ENCODE results near the gene MMEL1. TPM values are rescaled to one million over a fixed set of nuclear protein-coding genes. Genes with fewer than 3 reads are reported as not detected.

Gene MMEL1
- total RNA-seq, 2 donors from 2014 or later: 4.6 to 13.6 TPM

DNA sequence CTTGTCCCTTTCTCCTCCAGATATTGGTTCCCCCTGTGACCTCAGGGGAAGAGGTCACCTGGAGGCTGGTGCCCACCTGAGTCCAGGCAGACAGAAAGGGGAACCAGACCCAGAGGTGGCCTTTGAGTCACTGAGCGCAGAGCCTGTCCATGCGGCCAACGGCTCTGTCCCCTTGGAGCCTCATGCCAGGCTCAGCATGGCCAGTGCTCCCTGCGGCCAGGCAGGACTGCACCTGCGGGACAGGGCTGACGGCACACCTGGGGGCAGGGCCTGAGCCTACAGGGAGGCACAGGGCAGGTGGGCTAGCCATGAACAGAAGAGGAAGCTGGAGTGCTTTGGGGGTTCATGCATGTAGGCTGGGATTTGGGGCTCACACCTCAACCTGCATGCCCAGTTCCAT lies 74.0 kb downstream of the MMEL1 start:
- Histone ChIP-seq H3K4me1 (replicated peaks) (peaks cover 20% of the 10 kb centered on the region), H3K4me3 (no peak overlapping the region), H3K36me3 (no peaks in the 10 kb centered on the region), H3K27ac (no peak overlapping the region), H3K9me3 (no peaks in the 10 kb centered on the region), H3K27me3 (replicated peaks; ENCODE audit: insufficient read depth) (no peaks in the 10 kb centered on the region)
- TF ChIP-seq POLR2AphosphoS5 (IDR thresholded peaks at IDR 0.05): no peak
- no peak for TF ChIP-seq POLR2A (IDR thresholded peaks at IDR 0.05)
- TF ChIP-seq, protein P1, sequence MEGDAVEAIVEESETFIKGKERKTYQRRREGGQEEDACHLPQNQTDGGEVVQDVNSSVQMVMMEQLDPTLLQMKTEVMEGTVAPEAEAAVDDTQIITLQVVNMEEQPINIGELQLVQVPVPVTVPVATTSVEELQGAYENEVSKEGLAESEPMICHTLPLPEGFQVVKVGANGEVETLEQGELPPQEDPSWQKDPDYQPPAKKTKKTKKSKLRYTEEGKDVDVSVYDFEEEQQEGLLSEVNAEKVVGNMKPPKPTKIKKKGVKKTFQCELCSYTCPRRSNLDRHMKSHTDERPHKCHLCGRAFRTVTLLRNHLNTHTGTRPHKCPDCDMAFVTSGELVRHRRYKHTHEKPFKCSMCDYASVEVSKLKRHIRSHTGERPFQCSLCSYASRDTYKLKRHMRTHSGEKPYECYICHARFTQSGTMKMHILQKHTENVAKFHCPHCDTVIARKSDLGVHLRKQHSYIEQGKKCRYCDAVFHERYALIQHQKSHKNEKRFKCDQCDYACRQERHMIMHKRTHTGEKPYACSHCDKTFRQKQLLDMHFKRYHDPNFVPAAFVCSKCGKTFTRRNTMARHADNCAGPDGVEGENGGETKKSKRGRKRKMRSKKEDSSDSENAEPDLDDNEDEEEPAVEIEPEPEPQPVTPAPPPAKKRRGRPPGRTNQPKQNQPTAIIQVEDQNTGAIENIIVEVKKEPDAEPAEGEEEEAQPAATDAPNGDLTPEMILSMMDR (IDR thresholded peaks at IDR 0.05): no peak
- intact Hi-C loops (cut with DNase I): no loop called here
- DNase-seq (ENCODE audit: low spot score): no peak
- 100% methylated on average over 5 of the region's 6 CpGs for WGBS

- WGBS: 96% methylated on average over 12 of the region's 12 CpGs
- Histone ChIP-seq H3K27ac (no peak overlapping the region), H3K9me3 (no peaks in the 10 kb centered on the region), H3K4me3 (no peak overlapping the region), H3K4me1 (replicated peaks) (peaks cover 20% of the 10 kb centered on the region), H3K36me3 (no peaks in the 10 kb centered on the region), H3K27me3 (replicated peaks; ENCODE audit: insufficient read depth) (no peaks in the 10 kb centered on the region)
- intact Hi-C loops (cut with DNase I): no loop called here
- TF ChIP-seq POLR2A (IDR thresholded peaks at IDR 0.05) (no peak), POLR2AphosphoS5 (IDR thresholded peaks at IDR 0.05) (no peak)
- TF ChIP-seq, protein P1 (IDR thresholded peaks at IDR 0.05): no peak
- DNase-seq (ENCODE audit: low spot score): no peak
Observed at GRCh38 chr1:2558420-2558819, 74.4 kb downstream of the MMEL1 start.

DNA sequence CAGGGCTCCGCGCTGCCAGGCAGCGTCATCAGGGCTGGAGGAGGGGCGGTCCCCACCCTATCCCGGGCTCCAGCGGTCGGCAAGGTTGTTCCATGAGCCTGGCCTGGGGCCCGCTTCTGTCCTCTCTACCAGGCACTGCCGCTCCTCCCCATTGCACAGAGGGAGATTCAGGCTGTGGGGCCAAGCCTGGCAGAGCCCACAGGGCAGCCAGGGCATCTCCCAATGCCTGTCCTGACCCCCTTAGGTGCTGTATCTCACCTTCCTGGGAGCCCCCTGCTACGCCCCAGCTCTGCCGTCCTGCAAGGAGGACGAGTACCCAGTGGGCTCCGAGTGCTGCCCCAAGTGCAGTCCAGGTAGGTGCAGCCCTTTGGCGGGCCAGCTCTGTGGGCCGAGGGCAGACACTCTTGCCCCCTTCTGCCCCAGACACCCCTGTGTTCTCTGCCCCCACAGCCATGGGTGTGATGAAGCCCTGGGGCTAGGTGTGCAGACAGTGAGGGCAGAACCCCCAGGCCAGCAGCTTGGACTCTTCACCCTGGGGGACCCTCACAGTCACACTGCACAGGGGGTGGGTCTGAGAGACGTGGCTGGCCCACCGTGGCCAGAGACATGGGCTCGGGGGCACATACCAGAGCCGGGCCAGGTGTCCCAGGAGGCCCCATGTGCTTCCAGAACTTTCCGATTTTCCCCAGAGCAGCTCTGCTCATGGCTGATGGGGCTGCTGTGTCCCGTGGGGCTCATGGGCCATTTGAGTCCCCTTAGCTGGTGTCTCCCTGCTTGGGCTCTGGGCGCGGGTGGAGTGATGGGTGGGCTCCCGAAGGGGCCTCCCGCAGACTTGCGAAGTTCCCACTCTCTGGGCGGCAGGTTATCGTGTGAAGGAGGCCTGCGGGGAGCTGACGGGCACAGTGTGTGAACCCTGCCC lies 75.1 kb downstream of the MMEL1 start:
- H3K4me3 ChIP-seq: peak overlapping the region; percentile 53 to 60
- no peaks in the 10 kb centered on the region for H3K36me3 ChIP-seq

DNA sequence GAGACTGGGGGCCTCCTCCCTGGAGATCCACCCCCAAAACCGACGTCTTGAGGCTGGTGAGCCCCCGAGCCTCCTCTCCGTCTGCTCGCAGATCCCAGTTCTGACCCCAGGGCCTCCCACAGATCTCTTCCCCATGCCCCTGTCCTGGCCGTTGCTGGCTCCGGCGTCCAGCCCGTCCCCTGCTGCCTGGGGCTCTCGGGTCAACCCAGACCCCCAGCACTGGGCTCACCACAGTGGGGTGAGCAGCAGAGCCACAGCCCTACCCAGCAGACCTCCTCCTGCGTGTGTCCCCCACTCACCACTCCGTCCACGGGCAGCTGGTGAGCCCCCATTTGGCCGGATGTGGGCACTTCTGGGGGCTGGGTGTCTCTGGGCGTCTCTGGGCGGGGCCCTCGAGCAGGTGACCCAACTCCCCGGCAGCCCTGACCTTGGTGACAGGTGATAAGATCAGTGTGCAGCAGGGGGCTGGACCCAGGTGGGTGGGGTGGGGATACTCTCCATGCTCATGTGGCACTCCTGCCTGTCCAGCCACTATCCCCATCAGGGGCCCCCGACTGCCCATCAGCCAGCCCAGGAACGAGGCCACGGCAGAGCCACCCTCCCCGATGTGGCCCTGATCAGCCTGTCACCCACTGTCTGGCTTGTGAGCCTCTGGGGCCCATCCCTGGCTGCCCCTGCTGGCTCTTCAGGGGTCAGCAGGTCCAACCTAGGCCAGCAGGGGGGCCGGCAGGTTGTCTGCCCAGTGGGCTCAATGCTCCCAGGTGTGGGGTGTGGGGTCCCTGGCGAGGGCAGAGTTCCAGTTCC lies 75.9 kb downstream of the MMEL1 start:
- no peaks in the 10 kb centered on the region for H3K36me3 ChIP-seq
- no peak for DNase-seq (ENCODE audit: low spot score)
- intact Hi-C loops (cut with DNase I): no loop called here
- no peaks in the 10 kb centered on the region for H3K27me3 ChIP-seq (replicated peaks; ENCODE audit: insufficient read depth)
- H3K27ac ChIP-seq: peak overlapping the region; percentile 90 to 94
- 6% methylated on average over 22 of the region's 24 CpGs for WGBS
- no peaks in the 10 kb centered on the region for H3K9me3 ChIP-seq
- peak overlapping the region; percentile 53 to 60 for H3K4me3 ChIP-seq
- H3K4me1 ChIP-seq (replicated peaks): peaks cover 20% of the 10 kb centered on the region
- TF ChIP-seq POLR2A (IDR thresholded peaks at IDR 0.05): no peak
- TF ChIP-seq, protein P1 (IDR thresholded peaks at IDR 0.05): no peak
- TF ChIP-seq POLR2AphosphoS5 (IDR thresholded peaks at IDR 0.05): no peak

More for the DNA sequence above, 75.1 kb downstream of the MMEL1 start:
- Histone ChIP-seq H3K4me1 (replicated peaks) (peaks cover 20% of the 10 kb centered on the region), H3K27ac (peak overlapping the region; percentile 90 to 94), H3K27me3 (replicated peaks; ENCODE audit: insufficient read depth) (no peaks in the 10 kb centered on the region), H3K9me3 (no peaks in the 10 kb centered on the region)
- intact Hi-C loops (cut with DNase I): no loop called here
- TF ChIP-seq, protein P1 (IDR thresholded peaks at IDR 0.05): no peak
- TF ChIP-seq POLR2A (IDR thresholded peaks at IDR 0.05): peak; percentile 27
- TF ChIP-seq POLR2AphosphoS5 (IDR thresholded peaks at IDR 0.05): peak; percentile 11
- peak; percentile 49 for DNase-seq (ENCODE audit: low spot score)
- 90% methylated on average over 27 of the region's 30 CpGs for WGBS

Data from prostate gland (tissue), 2 donors.